ENCODE results near the gene SEC61B. TPM values are rescaled to one million over a fixed set of nuclear protein-coding genes. Genes with fewer than 3 reads are reported as not detected.

SEC61B gene
- 278 to 338 TPM (median 310 TPM) in 5 replicates for total RNA-seq (2022; extraction: Qiagen RNA extraction)

DNA sequence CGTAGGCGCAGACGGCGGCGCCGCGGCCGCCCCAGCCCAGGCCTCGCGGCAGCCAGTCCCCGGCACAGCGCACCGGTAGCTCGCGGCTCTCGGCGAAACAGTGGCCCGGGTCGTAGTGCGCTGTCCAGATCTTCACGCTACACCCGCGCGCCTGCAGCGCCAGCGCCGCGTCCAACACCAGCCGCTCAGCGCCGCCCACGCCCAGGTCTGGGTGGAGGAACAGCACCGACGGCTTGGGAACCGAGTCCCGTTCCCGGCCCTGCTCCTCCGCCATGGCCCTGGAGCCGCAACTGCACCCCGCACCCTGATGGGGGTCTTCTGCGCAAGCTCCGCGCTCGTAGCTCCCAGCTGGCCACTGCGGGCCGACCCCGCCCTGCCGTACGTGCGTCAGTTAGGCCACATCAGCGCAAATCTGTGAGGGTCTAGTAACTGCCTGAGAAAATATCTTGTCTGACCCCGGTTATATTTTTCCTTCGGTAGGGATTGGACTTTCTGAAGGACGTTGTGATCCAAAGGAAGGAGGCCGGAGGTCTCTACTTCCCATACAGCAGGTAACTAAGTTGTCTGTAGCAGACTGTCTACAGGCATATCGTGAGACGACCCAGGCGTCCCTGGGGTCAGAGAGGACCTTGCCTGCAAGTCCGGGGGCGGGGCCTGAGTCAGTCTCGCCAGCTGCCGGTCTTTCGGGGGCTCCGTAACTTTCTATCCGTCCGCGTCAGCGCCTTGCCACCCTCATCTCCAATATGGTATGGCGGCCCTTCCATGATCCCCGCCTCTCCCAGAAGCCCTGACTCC, at the start of gene SEC61B, which contains the start of gene ALG2:
Gene SEC61B, plus strand, starts transcription at position 662 of the 795 bp plus-strand sequence. Its CDS starts 82 bp downstream, at position 744.
Gene ALG2, minus strand, starts transcription at position 322 of the 795 bp plus-strand sequence. Its CDS starts 48 bp downstream, at position 274.

Other genes starting within 250 kb of the SEC61B start
- gene TGFBR1, start 117.2 kb upstream of the SEC61B start, total RNA-seq (2022; extraction: Qiagen RNA extraction) = 51.2 to 86.6 TPM (median 76.8 TPM) in 5 replicates
- gene ALG2, start 340 bp upstream of the SEC61B start, total RNA-seq (2022; extraction: Qiagen RNA extraction) = 46.1 to 50.3 TPM (median 47.4 TPM) in 5 replicates